Cardiac fibroblast (primary cell): ENCODE results near the gene NSUN6.

Experiments
- DNase-seq, 2 donors: peaks; one replicate each; pipeline versions ENCODE4 v3.0.0 to v3.0.0-alpha.2; 2010; ENCODE audit warnings: low read depth in 2 of 2
- H3K4me3 ChIP-seq, 2 donors: replicated peaks in 1 of 2; 1 replicate in 1 of 2; 2 replicates in 1 of 2; pipeline ENCODE4 v1.5.1; 2011; ENCODE audit warnings: low read depth in 2 of 2, low read length in 2 of 2, mild to moderate bottlenecking in 2 of 2, moderate library complexity in 1 of 2
- CTCF ChIP-seq: IDR thresholded peaks from one replicate; pipeline ENCODE4 v1.5.1; 2011; ENCODE audit warnings: low read depth, mild to moderate bottlenecking, low read length, inconsistent platforms

NSUN6 gene

GRCh38 chr10:18685555-18685954, 34.2 kb upstream of the NSUN6 start:
- no peak for TF ChIP-seq CTCF
- no peak for DNase-seq
- no peak overlapping the region for H3K4me3 ChIP-seq

- TF ChIP-seq CTCF, result no peak
- DNase-seq, result no peak
- H3K4me3 ChIP-seq, result no peak overlapping the region
Measured at GRCh38 chr10:18684953-18685352, 33.6 kb upstream of the NSUN6 start.

GRCh38 chr10:18684416-18684815, 33.0 kb upstream of the NSUN6 start:
- no peak overlapping the region for H3K4me3 ChIP-seq
- no peak for DNase-seq
- no peak for TF ChIP-seq CTCF

- H3K4me3 ChIP-seq, result no peak overlapping the region
- DNase-seq, result peak; percentile 31 to 65
- no peak for TF ChIP-seq CTCF
Measured at GRCh38 chr10:18683427-18683826, 32.0 kb upstream of the NSUN6 start.

- no peak for TF ChIP-seq CTCF
- no peak overlapping the region for H3K4me3 ChIP-seq
- DNase-seq, result peak; percentile 47 to 64
Measured at GRCh38 chr10:18681971-18682411, 30.6 kb upstream of the NSUN6 start.

- H3K4me3 ChIP-seq, result no peak overlapping the region
- peak; percentile 68 to 71 for DNase-seq
- no peak for TF ChIP-seq CTCF
Measured at GRCh38 chr10:18681366-18681765, 30.0 kb upstream of the NSUN6 start.

GRCh38 chr10:18680754-18681153, 29.4 kb upstream of the NSUN6 start:
- H3K4me3 ChIP-seq, result no peak overlapping the region
- no peak for DNase-seq
- no peak for TF ChIP-seq CTCF
